Natural killer cell (primary cell): Measurements from ENCODE around the gene SDR42E2. TPM values are rescaled to one million over a fixed set of nuclear protein-coding genes. Genes with fewer than 3 reads are reported as not detected.
"Not testable (repeated sequence)": the region's sequence is repeated elsewhere in the genome, so short reads cannot be mapped to it uniquely, and the experiment has no call there.

Experiments
- ATAC-seq, 3 donors: fragments of 150-1000 bp in 2 of 3; fragments of 200-7000 bp in 1 of 3; cut with Tn5 transposase; 1 replicate in 1 of 3; 2 replicates in 2 of 3; pipeline ENCODE4 v1.10.0; 2021; ENCODE audit warnings: mild to moderate bottlenecking in 2 of 3, moderate library complexity in 2 of 3
- DNase-seq, 2 donors: peaks; one replicate each; pipeline versions ENCODE4 v3.0.0 to v3.0.0-alpha.2; 2013 to 2021; ENCODE audit warnings: mixed read lengths in 1 of 2
- H3K27ac ChIP-seq: one replicate; pipeline ENCODE4 v1.5.1; 2013; ENCODE audit warnings: mild to moderate bottlenecking, low read length
- H3K27me3 ChIP-seq: one replicate; pipeline ENCODE4 v1.6.1; 2013; ENCODE audit warnings: low read length; ENCODE audit not compliant: control insufficient read depth, insufficient read depth
- H3K36me3 ChIP-seq: one replicate; pipeline ENCODE4 v1.6.1; 2013; ENCODE audit warnings: low read length; ENCODE audit not compliant: control insufficient read depth, insufficient read depth
- H3K4me1 ChIP-seq: one replicate; pipeline ENCODE4 v1.6.1; 2013; ENCODE audit warnings: low read length; ENCODE audit not compliant: control insufficient read depth, insufficient read depth
- H3K4me3 ChIP-seq: one replicate; pipeline ENCODE4 v1.5.1; 2013; ENCODE audit warnings: low read length
- H3K9me3 ChIP-seq: one replicate; pipeline ENCODE4 v1.6.1; 2013; ENCODE audit warnings: low read length; ENCODE audit not compliant: control insufficient read depth, insufficient read depth
- H3K27ac Mint-ChIP-seq, 2 donors: one replicate each; pipeline ENCODE4 v1.8.0; 2022; ENCODE audit warnings: mild to moderate bottlenecking in 2 of 2, mixed read lengths in 2 of 2, moderate library complexity in 1 of 2
- H3K27me3 Mint-ChIP-seq, 2 donors: one replicate each; pipeline ENCODE4 v1.8.0; 2022; ENCODE audit warnings: low read depth in 2 of 2, mixed read lengths in 2 of 2
- H3K36me3 Mint-ChIP-seq: one replicate; pipeline ENCODE4 v1.8.0; 2022; ENCODE audit warnings: mixed read lengths
- H3K4me1 Mint-ChIP-seq, 2 donors: one replicate each; pipeline ENCODE4 v1.8.0; 2022; ENCODE audit warnings: mixed read lengths in 2 of 2
- H3K4me3 Mint-ChIP-seq: one replicate; pipeline ENCODE4 v1.8.0; 2022; ENCODE audit warnings: mild to moderate bottlenecking, moderate library complexity, mixed read lengths
- H3K9me3 Mint-ChIP-seq, 2 donors: one replicate each; pipeline ENCODE4 v1.8.0; 2022; ENCODE audit warnings: mixed read lengths in 2 of 2
- CTCF ChIP-seq: fragments of 200-600 bp; IDR thresholded peaks from one replicate; pipeline ENCODE4 v1.8.0; 2022; ENCODE audit warnings: antibody characterized with exemption
- WGBS: methylation state at CpG from one replicate; pipeline ENCODE4 v1.1.7; 2013; ENCODE audit warnings: missing lambda C conversion rate; ENCODE audit not compliant: insufficient coverage; 5-methylcytosine and 5-hydroxymethylcytosine counted together
- intact Hi-C: fragments of 100-400 bp; cut with micrococcal nuclease; formaldehyde crosslinking; loops from one replicate; pipeline ENCODE4 v1.14.2; 2022
- total RNA-seq, 4 donors: library from RNA; stranded (reverse); fragments of 120-200 nt in 1 of 4; gene quantifications; one replicate each; pipeline versions ENCODE4 v1.2.3 to v1.2.4, GENCODE V29; 2013 to 2022

The SDR42E2 gene
- total RNA-seq, 3 donors from 2014 or later (not counting 1 experiment from before 2014, with no cell fraction given), result 0.92 to 1.9 (median 0.93) TPM

DNA sequence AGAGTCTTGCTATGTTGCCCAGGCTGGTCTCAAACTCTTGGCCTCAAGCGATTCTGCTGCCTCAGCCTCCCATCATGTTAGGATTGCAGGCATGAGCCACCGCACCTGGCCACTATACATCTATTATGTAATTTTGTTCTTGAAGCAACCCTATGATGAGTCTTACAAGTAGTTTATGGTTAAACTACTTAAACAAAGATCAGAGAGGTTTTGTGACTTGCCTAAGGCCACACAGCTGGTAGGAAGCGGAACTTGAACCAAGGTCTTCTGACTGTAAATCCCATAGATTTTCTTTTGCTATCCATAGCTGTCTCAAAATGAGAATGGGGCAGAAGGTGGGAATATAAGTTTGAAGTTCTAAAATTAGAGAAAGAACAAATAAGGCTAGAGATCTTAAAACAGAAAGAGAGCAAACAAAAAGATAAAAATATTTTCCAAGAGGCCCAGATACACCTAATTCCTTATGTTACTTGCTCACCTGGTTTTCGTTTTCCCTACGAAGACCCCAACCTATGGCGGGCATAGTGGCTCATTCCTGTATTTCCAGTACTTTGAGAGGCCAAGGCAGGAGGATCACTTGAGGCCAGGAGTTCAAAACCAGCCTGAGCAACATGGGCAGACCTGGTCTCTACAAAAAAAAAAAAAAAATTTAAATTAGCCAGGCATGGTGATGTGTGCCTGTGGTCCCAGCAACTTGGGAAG, 37.6 kb upstream of the SDR42E2 start:
- Mint-ChIP-seq H3K27ac (no peak overlapping the region), H3K4me1 (no peaks in the 10 kb centered on the region), H3K36me3 (no peaks in the 10 kb centered on the region), H3K4me3 (no peak overlapping the region), H3K9me3 (peaks cover 0 to 2% of the 10 kb centered on the region in 2 donors), H3K27me3 (peaks cover 8 to 9% of the 10 kb centered on the region in 2 donors)
- Histone ChIP-seq H3K27me3 (no peaks in the 10 kb centered on the region), H3K4me1 (no peaks in the 10 kb centered on the region), H3K4me3 (no peak overlapping the region), H3K27ac (no peak overlapping the region), H3K9me3 (no peaks in the 10 kb centered on the region), H3K36me3 (no peaks in the 10 kb centered on the region)
- no peak for TF ChIP-seq CTCF
- ATAC-seq (no peak), DNase-seq (no peak)
- intact Hi-C loops, result no loop called here
- WGBS, result 97% methylated on average over 5 of the region's 6 CpGs

- H3K9me3 ChIP-seq, result no peaks in the 10 kb centered on the region
- Mint-ChIP-seq H3K27me3 (peaks cover 8 to 9% of the 10 kb centered on the region in 2 donors), H3K36me3 (no peaks in the 10 kb centered on the region), H3K4me3 (no peak overlapping the region), H3K27ac (no peak overlapping the region), H3K9me3 (peaks cover 0 to 2% of the 10 kb centered on the region in 2 donors), H3K4me1 (no peaks in the 10 kb centered on the region)
- intact Hi-C loops, result no loop called here
- no peaks in the 10 kb centered on the region for H3K36me3 ChIP-seq
- no peak for ATAC-seq
- no peak overlapping the region for H3K27ac ChIP-seq
- H3K27me3 ChIP-seq, result no peaks in the 10 kb centered on the region
- no peaks in the 10 kb centered on the region for H3K4me1 ChIP-seq
- 90% methylated on average over 15 of the region's 15 CpGs for WGBS
- TF ChIP-seq CTCF, result no peak
- DNase-seq, result no peak
- H3K4me3 ChIP-seq, result no peak overlapping the region
Measured at GRCh38 chr16:22126037-22126558, 36.2 kb upstream of the SDR42E2 start.

GRCh38 chr16:22128537-22128936, 33.8 kb upstream of the SDR42E2 start:
- H3K9me3 ChIP-seq, H3K9me3 Mint-ChIP-seq, H3K27me3 Mint-ChIP-seq, intact Hi-C loops, H3K4me3 ChIP-seq, DNase-seq, ATAC-seq, H3K27me3 ChIP-seq, H3K4me3 Mint-ChIP-seq, H3K27ac ChIP-seq, H3K36me3 Mint-ChIP-seq, H3K36me3 ChIP-seq, H3K4me1 ChIP-seq, H3K4me1 Mint-ChIP-seq, H3K27ac Mint-ChIP-seq: not testable (repeated sequence)
- 100% methylated on average over 1 of the region's 1 CpG for WGBS

DNA sequence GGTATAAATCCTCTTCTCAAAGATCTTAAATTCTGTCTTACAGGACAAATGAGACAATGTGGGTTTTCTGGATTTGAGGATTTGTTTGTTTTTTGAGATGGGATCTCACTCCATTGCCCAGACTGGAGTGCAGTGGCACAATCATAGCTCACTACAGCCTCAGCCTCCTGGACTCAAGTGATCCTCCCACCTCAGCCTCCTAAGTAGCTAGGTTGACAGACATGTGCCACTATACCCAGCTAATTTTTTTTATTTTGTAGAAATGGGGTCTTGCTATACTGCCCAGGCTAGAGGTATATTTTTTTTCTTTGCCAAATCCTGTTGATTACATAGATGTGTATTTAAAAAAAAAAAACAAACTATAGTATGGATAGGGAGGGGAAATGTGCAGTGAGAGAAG, 31.8 kb upstream of the SDR42E2 start:
- Mint-ChIP-seq H3K27me3 (peaks cover 2 to 8% of the 10 kb centered on the region in 2 donors), H3K9me3 (peaks cover 0 to 2% of the 10 kb centered on the region in 2 donors), H3K4me3 (no peak overlapping the region), H3K36me3 (no peaks in the 10 kb centered on the region), H3K27ac (no peak overlapping the region), H3K4me1 (no peaks in the 10 kb centered on the region)
- DNase-seq (no peak), ATAC-seq (no peak)
- Histone ChIP-seq H3K9me3 (no peaks in the 10 kb centered on the region), H3K4me3 (no peak overlapping the region), H3K36me3 (no peaks in the 10 kb centered on the region), H3K27me3 (no peaks in the 10 kb centered on the region), H3K27ac (no peak overlapping the region), H3K4me1 (no peaks in the 10 kb centered on the region)
- TF ChIP-seq CTCF, result no peak
- intact Hi-C loops, result no loop called here
